ENCODE data around the gene HMOX2.

- TF ChIP-seq CTCF (IDR thresholded peaks at IDR 0.05) (no peak), ZFX (IDR thresholded peaks at IDR 0.05; ENCODE audit: borderline replicate concordance) (no peak)
Observed at GRCh38 chr16:4474192-4474961, 1.8 kb upstream of the HMOX2 start, which contains the start of gene NMRAL1.
